LHCN-M2 (cell line): ENCODE data around the gene FRMD4A. TPM values are rescaled to one million over a fixed set of nuclear protein-coding genes. Genes with fewer than 3 reads are reported as not detected.
A peak's percentile ranks its signal among the peaks of the same experiment; 100 is the strongest.

Experiments used
- DNase-seq: peaks from one replicate; pipeline ENCODE4 v3.0.0-alpha.2; 2012; ENCODE audit warnings: low read depth
- total RNA-seq: library from RNA; depleted of rRNA; stranded (reverse); fragments of >200 nt; gene quantifications from 2 replicates; pipeline ENCODE4 v1.2.3, GENCODE V29; 2014

Gene FRMD4A
- total RNA-seq, 1 experiment from 2014 or later = 34.8 TPM

- DNase-seq = peak; percentile 23
Observed at GRCh38 chr10:13684806-13685482, 645.8 kb downstream of the FRMD4A start.

- peak; percentile 68 for DNase-seq
Observed at GRCh38 chr10:13684252-13684791, 646.4 kb downstream of the FRMD4A start.

GRCh38 chr10:13683017-13683416 is 647.7 kb downstream of the FRMD4A start:
- no peak for DNase-seq

- no peak for DNase-seq
Observed at GRCh38 chr10:13681960-13682359, 648.8 kb downstream of the FRMD4A start.

GRCh38 chr10:13681528-13681927 is 649.2 kb downstream of the FRMD4A start:
- no peak for DNase-seq

- DNase-seq = no peak
Observed at GRCh38 chr10:13681095-13681494, 649.6 kb downstream of the FRMD4A start.

- no peak for DNase-seq
Observed at GRCh38 chr10:13678101-13678843, 652.5 kb downstream of the FRMD4A start.

GRCh38 chr10:13674645-13675588 is 655.8 kb downstream of the FRMD4A start:
- no peak for DNase-seq

GRCh38 chr10:13673156-13673555 is 657.6 kb downstream of the FRMD4A start:
- DNase-seq = no peak

- no peak for DNase-seq
Observed at GRCh38 chr10:13672548-13672947, 658.2 kb downstream of the FRMD4A start.

GRCh38 chr10:13671904-13672303 is 658.8 kb downstream of the FRMD4A start:
- no peak for DNase-seq

- DNase-seq = no peak
Observed at GRCh38 chr10:13670311-13670710, 660.4 kb downstream of the FRMD4A start.

GRCh38 chr10:13669901-13670300 is 660.8 kb downstream of the FRMD4A start:
- no peak for DNase-seq

GRCh38 chr10:13669182-13669855 is 661.4 kb downstream of the FRMD4A start:
- no peak for DNase-seq

GRCh38 chr10:13668126-13668525 is 662.6 kb downstream of the FRMD4A start:
- no peak for DNase-seq

GRCh38 chr10:13665516-13666262 is 665.0 kb downstream of the FRMD4A start:
- no peak for DNase-seq

- DNase-seq = no peak
Observed at GRCh38 chr10:13661256-13661655, 669.5 kb downstream of the FRMD4A start.

- peak; percentile 44 for DNase-seq
Observed at GRCh38 chr10:13660551-13660920, 670.2 kb downstream of the FRMD4A start.

- peak; percentile 62 for DNase-seq
Observed at GRCh38 chr10:13659887-13660550, 670.7 kb downstream of the FRMD4A start.
